Neural cell (in vitro differentiated cells): ENCODE measurements around the gene PLEKHO2.

Source experiments
- CTCF ChIP-seq: fragments of 450-650 bp; IDR thresholded peaks from 2 replicates; pipeline ENCODE4 v1.5.1; 2014; ENCODE audit warnings: antibody characterized with exemption, mild to moderate bottlenecking, moderate library complexity; ENCODE audit not compliant: poor library complexity, severe bottlenecking
- EP300 ChIP-seq: fragments of 450-650 bp; conservative IDR thresholded peaks from 2 replicates; pipeline ENCODE4 v1.6.1; 2014; ENCODE audit warnings: antibody characterized with exemption, mild to moderate bottlenecking, moderate library complexity; ENCODE audit not compliant: poor library complexity, severe bottlenecking
- EZH2 ChIP-seq: fragments of 200-600, 300-800 bp; shearing (Covaris generic), sonication (generic); IDR thresholded peaks from 2 replicates; pipeline ENCODE4 v1.6.1; 2014; ENCODE audit warnings: antibody characterized with exemption, low read length, borderline replicate concordance, mild to moderate bottlenecking; ENCODE audit not compliant: insufficient read depth, poor library complexity, severe bottlenecking
- MXI1 ChIP-seq: fragments of 450-650 bp; conservative IDR thresholded peaks from 2 replicates; pipeline ENCODE4 v1.6.1; 2014; ENCODE audit warnings: antibody characterized with exemption, mild to moderate bottlenecking; ENCODE audit not compliant: poor library complexity, severe bottlenecking
- POLR2AphosphoS5 ChIP-seq: IDR thresholded peaks from 2 replicates; pipeline ENCODE4 v1.6.1; 2012
- RAD21 ChIP-seq: fragments of 450-650 bp; conservative IDR thresholded peaks from 2 replicates; pipeline ENCODE4 v1.6.1; 2014; ENCODE audit warnings: antibody characterized with exemption, mild to moderate bottlenecking, moderate library complexity
- REST ChIP-seq: IDR thresholded peaks from 2 replicates; pipeline ENCODE4 v1.6.1; 2012; ENCODE audit warnings: borderline replicate concordance
- SMC3 ChIP-seq: fragments of 450-650 bp; conservative IDR thresholded peaks from 2 replicates; pipeline ENCODE4 v1.6.1; 2014; ENCODE audit warnings: antibody characterized with exemption, mild to moderate bottlenecking, moderate library complexity; ENCODE audit not compliant: poor library complexity
- TAF1 ChIP-seq: IDR thresholded peaks from 2 replicates; pipeline ENCODE4 v1.6.1; 2012; ENCODE audit warnings: low read depth

GRCh38 chr15:64856429-64857145 is 14.9 kb downstream of the PLEKHO2 start:
- TF ChIP-seq CTCF (no peak), REST (no peak), POLR2AphosphoS5 (no peak), EP300 (no peak), EZH2 (no peak), RAD21 (no peak), SMC3 (no peak), TAF1 (no peak), MXI1 (no peak)
